Measurements from ENCODE around the gene AHCYL2. TPM values are rescaled to one million over a fixed set of nuclear protein-coding genes. Genes with fewer than 3 reads are reported as not detected.
"Not testable (repeated sequence)": the region's sequence is repeated elsewhere in the genome, so short reads cannot be mapped to it uniquely, and the experiment has no call there.

AHCYL2 gene
- total RNA-seq, 1 experiment from 2014 or later: 30.1 TPM

- in situ Hi-C loops (cut with HindIII; ENCODE audit: low pct_unique_long_range_greater_than_20kb, low sequenced_read_pairs): no loop called here
- no peak for DNase-seq (ENCODE audit: low read depth, low spot score)
These were observed 134.3 kb downstream of the AHCYL2 start for GRCh38 chr7:129359176-129359575.

- DNase-seq (ENCODE audit: low read depth, low spot score): no peak
- in situ Hi-C loops (cut with HindIII; ENCODE audit: low pct_unique_long_range_greater_than_20kb, low sequenced_read_pairs): no loop called here
These were observed 134.8 kb downstream of the AHCYL2 start for GRCh38 chr7:129359638-129360037.

- no peak for DNase-seq (ENCODE audit: low read depth, low spot score)
- in situ Hi-C loops (cut with HindIII; ENCODE audit: low pct_unique_long_range_greater_than_20kb, low sequenced_read_pairs): no loop called here
These were observed 136.9 kb downstream of the AHCYL2 start for GRCh38 chr7:129361771-129362170.

- DNase-seq (ENCODE audit: low read depth, low spot score): no peak
- in situ Hi-C loops (cut with HindIII; ENCODE audit: low pct_unique_long_range_greater_than_20kb, low sequenced_read_pairs): no loop called here
These were observed 137.7 kb downstream of the AHCYL2 start for GRCh38 chr7:129362496-129362895.

GRCh38 chr7:129367349-129367699 lies 142.5 kb downstream of the AHCYL2 start:
- in situ Hi-C loops (cut with HindIII; ENCODE audit: low pct_unique_long_range_greater_than_20kb, low sequenced_read_pairs): no loop called here
- DNase-seq (ENCODE audit: low read depth, low spot score): no peak

- in situ Hi-C loops (cut with HindIII; ENCODE audit: low pct_unique_long_range_greater_than_20kb, low sequenced_read_pairs): no loop called here
- DNase-seq (ENCODE audit: low read depth, low spot score): peak; percentile 86
These were observed 143.0 kb downstream of the AHCYL2 start for GRCh38 chr7:129367700-129368388.

GRCh38 chr7:129368389-129368986 lies 143.7 kb downstream of the AHCYL2 start:
- in situ Hi-C loops (cut with HindIII; ENCODE audit: low pct_unique_long_range_greater_than_20kb, low sequenced_read_pairs): no loop called here
- no peak for DNase-seq (ENCODE audit: low read depth, low spot score)

GRCh38 chr7:129369447-129369846 lies 144.6 kb downstream of the AHCYL2 start:
- DNase-seq (ENCODE audit: low read depth, low spot score); in situ Hi-C loops (cut with HindIII; ENCODE audit: low pct_unique_long_range_greater_than_20kb, low sequenced_read_pairs): not testable (repeated sequence)

- DNase-seq (ENCODE audit: low read depth, low spot score): peak; percentile 89
- in situ Hi-C loops (cut with HindIII; ENCODE audit: low pct_unique_long_range_greater_than_20kb, low sequenced_read_pairs): no loop called here
These were observed 146.0 kb downstream of the AHCYL2 start for GRCh38 chr7:129370812-129371211.

GRCh38 chr7:129371487-129371886 lies 146.7 kb downstream of the AHCYL2 start:
- in situ Hi-C loops (cut with HindIII; ENCODE audit: low pct_unique_long_range_greater_than_20kb, low sequenced_read_pairs): no loop called here

GRCh38 chr7:129373651-129374428 lies 149.0 kb downstream of the AHCYL2 start:
- no peak for DNase-seq (ENCODE audit: low read depth, low spot score)
- in situ Hi-C loops (cut with HindIII; ENCODE audit: low pct_unique_long_range_greater_than_20kb, low sequenced_read_pairs): no loop called here

More at GRCh38 chr7:129371487-129371886, 146.7 kb downstream of the AHCYL2 start:
- DNase-seq (ENCODE audit: low read depth, low spot score): no peak

- in situ Hi-C loops (cut with HindIII; ENCODE audit: low pct_unique_long_range_greater_than_20kb, low sequenced_read_pairs): no loop called here
- DNase-seq (ENCODE audit: low read depth, low spot score): no peak
These were observed 150.5 kb downstream of the AHCYL2 start for GRCh38 chr7:129375141-129375938.

GRCh38 chr7:129376076-129376777 lies 151.4 kb downstream of the AHCYL2 start:
- in situ Hi-C loops (cut with HindIII; ENCODE audit: low pct_unique_long_range_greater_than_20kb, low sequenced_read_pairs): no loop called here
- DNase-seq (ENCODE audit: low read depth, low spot score): peak; percentile 81

- peak; percentile 56 for DNase-seq (ENCODE audit: low read depth, low spot score)
- in situ Hi-C loops (cut with HindIII; ENCODE audit: low pct_unique_long_range_greater_than_20kb, low sequenced_read_pairs): no loop called here
These were observed 152.2 kb downstream of the AHCYL2 start for GRCh38 chr7:129376778-129377700.

GRCh38 chr7:129381710-129382484 lies 157.1 kb downstream of the AHCYL2 start:
- no peak for DNase-seq (ENCODE audit: low read depth, low spot score)
- in situ Hi-C loops (cut with HindIII; ENCODE audit: low pct_unique_long_range_greater_than_20kb, low sequenced_read_pairs): no loop called here
